ENCODE measurements around the gene NPRL2. TPM values are rescaled to one million over a fixed set of nuclear protein-coding genes. Genes with fewer than 3 reads are reported as not detected.

NPRL2 gene
- total and polyA plus RNA-seq, 9 of the 15 experiments (the other 6 are each of a cell fraction or from before 2014, with no cell fraction given), result 17.4 to 40.4 (median 24.4) TPM

DNA sequence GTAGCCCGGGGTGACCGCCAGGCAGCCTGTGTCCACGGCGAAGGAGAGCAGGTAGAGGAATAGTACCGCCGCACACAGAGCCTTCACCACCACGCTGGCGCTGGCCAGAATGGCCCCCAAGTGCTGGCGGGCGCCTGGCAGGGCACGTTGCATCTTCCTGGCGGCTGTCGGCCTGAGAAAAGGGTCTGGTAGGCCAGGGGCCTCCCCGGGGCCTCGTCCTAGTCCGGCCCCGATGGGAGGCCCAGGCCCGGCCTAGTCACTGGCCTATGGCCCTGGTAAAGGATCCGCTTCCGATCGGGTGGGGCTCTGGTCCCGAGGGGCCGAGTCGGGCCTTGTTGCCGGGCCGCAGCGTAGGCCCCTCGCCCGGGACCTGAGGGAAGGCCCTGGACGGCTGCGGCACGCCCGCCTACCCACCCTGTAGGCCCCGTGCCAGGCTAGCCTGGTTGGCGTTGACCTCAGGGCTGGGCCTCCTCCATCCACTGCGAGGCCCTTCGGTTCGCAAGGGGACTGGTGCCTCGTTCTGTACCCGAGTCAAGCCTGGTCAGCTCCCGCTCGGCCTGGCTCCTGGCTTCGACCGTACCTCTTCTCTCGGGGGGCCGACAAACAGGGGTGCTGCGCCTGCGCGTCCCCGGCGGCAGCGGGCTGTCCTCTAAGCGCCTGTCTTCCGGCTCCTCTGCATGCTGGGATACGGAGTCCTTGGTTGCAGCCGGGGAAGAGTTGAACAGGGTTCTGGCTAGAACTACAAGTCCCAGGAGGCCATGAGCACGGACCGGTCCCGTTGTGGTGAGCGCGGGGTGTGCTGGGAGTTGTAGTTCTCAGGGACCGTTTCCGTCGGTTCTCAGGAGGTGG, 8.6 kb upstream of the NPRL2 start, which contains the start of gene TMEM115 (continued):
- TF ChIP-seq DMBX1 (CRISPR knock-in tag; IDR thresholded peaks at IDR 0.05; ENCODE audit: borderline replicate concordance) (peak; percentile 37; the same call in 1 of the 2 replicates), KLF16 (IDR thresholded peaks at IDR 0.05) (no peak), POLR2H (tag; IDR thresholded peaks at IDR 0.05; ENCODE audit: low read depth) (no peak), TSC22D4 (tag; IDR thresholded peaks at IDR 0.05) (no peak), SREBF1 (IDR thresholded peaks at IDR 0.05; ENCODE audit: borderline replicate concordance, low read depth, low read length) (peak; percentile 56; the same call in 1 of the 2 replicates), ELF1 (tag; IDR thresholded peaks at IDR 0.05) (peak; percentile 94), IRF2 (CRISPR knock-in tag; IDR thresholded peaks at IDR 0.05) (no peak), RBM39 (optimal IDR thresholded peaks at IDR 0.05; ENCODE audit: low read depth, low read length) (no peak), ZNF445 (CRISPR knock-in tag; IDR thresholded peaks at IDR 0.05; ENCODE audit: low read depth) (no peak), NR2C2 (CRISPR knock-in tag; IDR thresholded peaks at IDR 0.05) (peak; percentile 72; the same call in 1 of the 2 replicates), NR2C2 (tag; IDR thresholded peaks at IDR 0.05) (peak; percentile 93)
- TF ChIP-seq, protein P1, sequence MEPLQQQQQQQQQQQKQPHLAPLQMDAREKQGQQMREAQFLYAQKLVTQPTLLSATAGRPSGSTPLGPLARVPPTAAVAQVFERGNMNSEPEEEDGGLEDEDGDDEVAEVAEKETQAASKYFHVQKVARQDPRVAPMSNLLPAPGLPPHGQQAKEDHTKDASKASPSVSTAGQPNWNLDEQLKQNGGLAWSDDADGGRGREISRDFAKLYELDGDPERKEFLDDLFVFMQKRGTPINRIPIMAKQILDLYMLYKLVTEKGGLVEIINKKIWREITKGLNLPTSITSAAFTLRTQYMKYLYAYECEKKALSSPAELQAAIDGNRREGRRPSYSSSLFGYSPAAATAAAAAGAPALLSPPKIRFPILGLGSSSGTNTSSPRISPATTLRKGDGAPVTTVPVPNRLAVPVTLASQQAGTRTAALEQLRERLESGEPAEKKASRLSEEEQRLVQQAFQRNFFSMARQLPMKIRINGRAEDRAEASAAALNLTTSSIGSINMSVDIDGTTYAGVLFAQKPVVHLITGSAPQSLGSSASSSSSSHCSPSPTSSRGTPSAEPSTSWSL (CRISPR knock-in tag; IDR thresholded peaks at IDR 0.05; ENCODE audit: borderline replicate concordance), result no peak
- TF ChIP-seq, protein P2, sequence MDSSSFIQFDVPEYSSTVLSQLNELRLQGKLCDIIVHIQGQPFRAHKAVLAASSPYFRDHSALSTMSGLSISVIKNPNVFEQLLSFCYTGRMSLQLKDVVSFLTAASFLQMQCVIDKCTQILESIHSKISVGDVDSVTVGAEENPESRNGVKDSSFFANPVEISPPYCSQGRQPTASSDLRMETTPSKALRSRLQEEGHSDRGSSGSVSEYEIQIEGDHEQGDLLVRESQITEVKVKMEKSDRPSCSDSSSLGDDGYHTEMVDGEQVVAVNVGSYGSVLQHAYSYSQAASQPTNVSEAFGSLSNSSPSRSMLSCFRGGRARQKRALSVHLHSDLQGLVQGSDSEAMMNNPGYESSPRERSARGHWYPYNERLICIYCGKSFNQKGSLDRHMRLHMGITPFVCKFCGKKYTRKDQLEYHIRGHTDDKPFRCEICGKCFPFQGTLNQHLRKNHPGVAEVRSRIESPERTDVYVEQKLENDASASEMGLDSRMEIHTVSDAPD (CRISPR knock-in tag; IDR thresholded peaks at IDR 0.05), result no peak
- TF ChIP-seq, protein P3, sequence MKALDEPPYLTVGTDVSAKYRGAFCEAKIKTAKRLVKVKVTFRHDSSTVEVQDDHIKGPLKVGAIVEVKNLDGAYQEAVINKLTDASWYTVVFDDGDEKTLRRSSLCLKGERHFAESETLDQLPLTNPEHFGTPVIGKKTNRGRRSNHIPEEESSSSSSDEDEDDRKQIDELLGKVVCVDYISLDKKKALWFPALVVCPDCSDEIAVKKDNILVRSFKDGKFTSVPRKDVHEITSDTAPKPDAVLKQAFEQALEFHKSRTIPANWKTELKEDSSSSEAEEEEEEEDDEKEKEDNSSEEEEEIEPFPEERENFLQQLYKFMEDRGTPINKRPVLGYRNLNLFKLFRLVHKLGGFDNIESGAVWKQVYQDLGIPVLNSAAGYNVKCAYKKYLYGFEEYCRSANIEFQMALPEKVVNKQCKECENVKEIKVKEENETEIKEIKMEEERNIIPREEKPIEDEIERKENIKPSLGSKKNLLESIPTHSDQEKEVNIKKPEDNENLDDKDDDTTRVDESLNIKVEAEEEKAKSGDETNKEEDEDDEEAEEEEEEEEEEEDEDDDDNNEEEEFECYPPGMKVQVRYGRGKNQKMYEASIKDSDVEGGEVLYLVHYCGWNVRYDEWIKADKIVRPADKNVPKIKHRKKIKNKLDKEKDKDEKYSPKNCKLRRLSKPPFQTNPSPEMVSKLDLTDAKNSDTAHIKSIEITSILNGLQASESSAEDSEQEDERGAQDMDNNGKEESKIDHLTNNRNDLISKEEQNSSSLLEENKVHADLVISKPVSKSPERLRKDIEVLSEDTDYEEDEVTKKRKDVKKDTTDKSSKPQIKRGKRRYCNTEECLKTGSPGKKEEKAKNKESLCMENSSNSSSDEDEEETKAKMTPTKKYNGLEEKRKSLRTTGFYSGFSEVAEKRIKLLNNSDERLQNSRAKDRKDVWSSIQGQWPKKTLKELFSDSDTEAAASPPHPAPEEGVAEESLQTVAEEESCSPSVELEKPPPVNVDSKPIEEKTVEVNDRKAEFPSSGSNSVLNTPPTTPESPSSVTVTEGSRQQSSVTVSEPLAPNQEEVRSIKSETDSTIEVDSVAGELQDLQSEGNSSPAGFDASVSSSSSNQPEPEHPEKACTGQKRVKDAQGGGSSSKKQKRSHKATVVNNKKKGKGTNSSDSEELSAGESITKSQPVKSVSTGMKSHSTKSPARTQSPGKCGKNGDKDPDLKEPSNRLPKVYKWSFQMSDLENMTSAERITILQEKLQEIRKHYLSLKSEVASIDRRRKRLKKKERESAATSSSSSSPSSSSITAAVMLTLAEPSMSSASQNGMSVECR (CRISPR knock-in tag; IDR thresholded peaks at IDR 0.05), result no peak
- TF ChIP-seq, protein P4, sequence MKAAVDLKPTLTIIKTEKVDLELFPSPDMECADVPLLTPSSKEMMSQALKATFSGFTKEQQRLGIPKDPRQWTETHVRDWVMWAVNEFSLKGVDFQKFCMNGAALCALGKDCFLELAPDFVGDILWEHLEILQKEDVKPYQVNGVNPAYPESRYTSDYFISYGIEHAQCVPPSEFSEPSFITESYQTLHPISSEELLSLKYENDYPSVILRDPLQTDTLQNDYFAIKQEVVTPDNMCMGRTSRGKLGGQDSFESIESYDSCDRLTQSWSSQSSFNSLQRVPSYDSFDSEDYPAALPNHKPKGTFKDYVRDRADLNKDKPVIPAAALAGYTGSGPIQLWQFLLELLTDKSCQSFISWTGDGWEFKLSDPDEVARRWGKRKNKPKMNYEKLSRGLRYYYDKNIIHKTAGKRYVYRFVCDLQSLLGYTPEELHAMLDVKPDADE (conservative IDR thresholded peaks at IDR 0.05; ENCODE audit: control insufficient read depth, low read depth, low read length), result peak; percentile 100
- TF ChIP-seq, protein P5, sequence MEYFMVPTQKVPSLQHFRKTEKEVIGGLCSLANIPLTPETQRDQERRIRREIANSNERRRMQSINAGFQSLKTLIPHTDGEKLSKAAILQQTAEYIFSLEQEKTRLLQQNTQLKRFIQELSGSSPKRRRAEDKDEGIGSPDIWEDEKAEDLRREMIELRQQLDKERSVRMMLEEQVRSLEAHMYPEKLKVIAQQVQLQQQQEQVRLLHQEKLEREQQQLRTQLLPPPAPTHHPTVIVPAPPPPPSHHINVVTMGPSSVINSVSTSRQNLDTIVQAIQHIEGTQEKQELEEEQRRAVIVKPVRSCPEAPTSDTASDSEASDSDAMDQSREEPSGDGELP (CRISPR knock-in tag; IDR thresholded peaks at IDR 0.05; ENCODE audit: borderline replicate concordance), result peak; percentile 84

Measured in K562 (cell line).